NCI-H2107 treated with DMSO at 0.1 percent for 48 hours (cell line): ENCODE data around the gene CD320.
"Not testable (repeated sequence)": the region's sequence is repeated elsewhere in the genome, so short reads cannot be mapped to it uniquely, and the experiment has no call there.

ENCODE experiments used
- DNase-seq: peaks from one replicate; lab custom pipeline; 2025; ENCODE audit not compliant: unreplicated experiment; lab: John Stamatoyannopoulos, UW

Gene CD320

GRCh38 chr19:8310342-8311055, 2.3 kb upstream of the CD320 start:
- DNase-seq: no peak

- no peak for DNase-seq
These were observed 733 bp upstream of the CD320 start for GRCh38 chr19:8308891-8309291.

- DNase-seq: no peak
These were observed 676 bp downstream of the CD320 start for GRCh38 chr19:8307400-8307964.

- no peak for DNase-seq
These were observed 1.7 kb downstream of the CD320 start for GRCh38 chr19:8306235-8307054.

GRCh38 chr19:8305798-8306197, 2.4 kb downstream of the CD320 start:
- no peak for DNase-seq

GRCh38 chr19:8304841-8305621, 3.1 kb downstream of the CD320 start:
- no peak for DNase-seq

- DNase-seq: no peak
These were observed 5.4 kb downstream of the CD320 start for GRCh38 chr19:8302734-8303133.

GRCh38 chr19:8302357-8302691, 5.8 kb downstream of the CD320 start:
- no peak for DNase-seq

- DNase-seq: not testable (repeated sequence)
These were observed 16.8 kb downstream of the CD320 start for GRCh38 chr19:8291337-8291736.

- not testable (repeated sequence) for DNase-seq
These were observed 31.6 kb downstream of the CD320 start for GRCh38 chr19:8276508-8276907.

GRCh38 chr19:8269724-8270123, 38.4 kb downstream of the CD320 start:
- no peak for DNase-seq

- DNase-seq: no peak
These were observed 42.3 kb downstream of the CD320 start for GRCh38 chr19:8265872-8266271.

- DNase-seq: not testable (repeated sequence)
These were observed 43.9 kb downstream of the CD320 start for GRCh38 chr19:8264248-8264647.

GRCh38 chr19:8262431-8262830, 45.7 kb downstream of the CD320 start:
- DNase-seq: no peak

- no peak for DNase-seq
These were observed 46.3 kb downstream of the CD320 start for GRCh38 chr19:8261881-8262280.

GRCh38 chr19:8261347-8261746, 46.8 kb downstream of the CD320 start:
- no peak for DNase-seq

GRCh38 chr19:8259922-8260247, 48.3 kb downstream of the CD320 start:
- no peak for DNase-seq

- no peak for DNase-seq
These were observed 48.8 kb downstream of the CD320 start for GRCh38 chr19:8259142-8259921.

- no peak for DNase-seq
These were observed 51.1 kb downstream of the CD320 start for GRCh38 chr19:8257052-8257443.

- DNase-seq: no peak
These were observed 51.7 kb downstream of the CD320 start for GRCh38 chr19:8256276-8257051.
